CD4-positive, alpha-beta T cell (primary cell): Measurements from ENCODE around the gene ADAM17. TPM values are rescaled to one million over a fixed set of nuclear protein-coding genes. Genes with fewer than 3 reads are reported as not detected.

Experiments
- ATAC-seq: fragments of 200-7000 bp; cut with Tn5 transposase; one replicate; pipeline ENCODE4 v1.10.0; 2022; ENCODE audit warnings: mild to moderate bottlenecking; ENCODE audit not compliant: poor library complexity
- CTCF ChIA-PET: fragments of 350-600 bp; sonication (Branson Sonifier 250); formaldehyde crosslinking; loops from one replicate; lab custom pipeline; 2021; ENCODE audit warnings: antibody characterized with exemption, inconsistent platforms; lab: Charles Lee
- POLR2A ChIA-PET: fragments of 350-600 bp; sonication (Branson Sonifier 250); formaldehyde crosslinking; loops from one replicate; lab custom pipeline; 2021; ENCODE audit warnings: antibody characterized with exemption, inconsistent platforms; lab: Charles Lee
- DNase-seq, 14 experiments: peaks; one replicate each; pipeline ENCODE4 v3.0.0-alpha.2; 2013 to 2020; ENCODE audit warnings: mixed read lengths in 2 of 14
- H3K27ac ChIP-seq, 2 donors: one replicate each; pipeline versions ENCODE4 v1.5.1 to v1.7.0; 2013; ENCODE audit warnings: low read length in 2 of 2, low read depth in 1 of 2, mild to moderate bottlenecking in 1 of 2
- H3K27me3 ChIP-seq, 2 experiments: 1 replicate in 1 of 2; 2 replicates in 1 of 2; pipeline versions ENCODE4 v1.6.1 to v1.7.0; 2013; ENCODE audit warnings: low read length in 2 of 2, control low read depth in 1 of 2, mild to moderate bottlenecking in 1 of 2, moderate library complexity in 1 of 2; ENCODE audit not compliant: insufficient read depth in 2 of 2, control insufficient read depth in 1 of 2
- H3K36me3 ChIP-seq: one replicate; pipeline ENCODE4 v1.6.1; 2013; ENCODE audit warnings: low read length, control low read depth; ENCODE audit not compliant: insufficient read depth
- H3K4me1 ChIP-seq: one replicate; pipeline ENCODE4 v1.6.1; 2013; ENCODE audit warnings: low read length, control low read depth; ENCODE audit not compliant: insufficient read depth
- H3K4me3 ChIP-seq: one replicate; pipeline ENCODE4 v1.5.1; 2013; ENCODE audit warnings: mild to moderate bottlenecking, low read length, moderate library complexity
- H3K9me3 ChIP-seq, 2 experiments: 1 replicate in 1 of 2; 2 replicates in 1 of 2; pipeline versions ENCODE4 v1.6.1 to v1.7.0; 2013; ENCODE audit warnings: low read length in 2 of 2, mild to moderate bottlenecking in 2 of 2, control low read depth in 1 of 2, moderate library complexity in 1 of 2; ENCODE audit not compliant: control insufficient read depth in 1 of 2, insufficient read depth in 1 of 2
- H3K27ac Mint-ChIP-seq: one replicate; pipeline ENCODE4 v1.8.0; 2020; ENCODE audit warnings: mixed read lengths
- H3K27me3 Mint-ChIP-seq: one replicate; pipeline ENCODE4 v1.8.0; 2021; ENCODE audit warnings: mixed read lengths
- H3K36me3 Mint-ChIP-seq: one replicate; pipeline ENCODE4 v1.8.0; 2021; ENCODE audit warnings: low read depth, mixed read lengths
- H3K4me1 Mint-ChIP-seq: one replicate; pipeline ENCODE4 v1.8.0; 2021; ENCODE audit warnings: low read depth, mixed read lengths
- H3K4me3 Mint-ChIP-seq: one replicate; pipeline ENCODE4 v1.8.0; 2020; ENCODE audit warnings: mild to moderate bottlenecking, mixed read lengths
- H3K9me3 Mint-ChIP-seq: one replicate; pipeline ENCODE4 v1.8.0; 2020; ENCODE audit warnings: mixed read lengths
- intact Hi-C, 2 experiments: fragments of 100-400 bp; cut with DNase I in 1 of 2; cut with micrococcal nuclease in 1 of 2; formaldehyde crosslinking; loops; one replicate each; pipeline versions ENCODE4 v1.15.1 to v1.9.0; 2023 to 2025; cut with DNase I, micrococcal nuclease
- total RNA-seq, 174 experiments: library from RNA in 2 of 174; stranded (reverse) in 2 of 174; gene quantifications; one replicate each; pipeline ENCODE4 v1.2.3 and lab custom pipeline; 2021 to 2026
- TF ChIP-seq, protein P1 (sequence below): fragments of 200-600 bp; IDR thresholded peaks from one replicate; pipeline ENCODE4 v1.8.0; 2022; ENCODE audit warnings: antibody characterized with exemption, mild to moderate bottlenecking

The ADAM17 gene
- total RNA-seq, 2 experiments from 2014 or later = 21.4 to 21.6 TPM

DNA sequence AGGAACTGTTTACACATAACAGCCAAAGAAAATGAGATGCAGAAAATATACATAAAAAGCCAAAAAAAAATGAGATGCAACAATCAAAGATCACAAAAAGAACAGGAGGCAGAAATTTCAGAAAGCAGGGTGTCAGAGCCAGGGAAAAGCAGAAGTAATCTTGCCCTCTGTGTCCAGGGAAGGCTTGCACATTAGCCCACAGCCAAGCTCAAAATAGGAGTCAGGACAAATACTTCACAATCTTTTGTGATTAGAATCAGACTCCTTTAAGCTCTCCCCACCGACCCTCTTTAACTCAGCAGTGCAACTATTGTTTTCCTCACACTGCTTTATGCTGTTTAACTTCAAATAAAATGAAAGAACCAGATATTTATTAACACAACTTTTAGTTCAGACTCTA lies 46.7 kb downstream of the ADAM17 start:
- no peak overlapping the region for H3K4me3 Mint-ChIP-seq
- H3K27me3 Mint-ChIP-seq = no peaks in the 10 kb centered on the region
- no peaks in the 10 kb centered on the region for H3K9me3 ChIP-seq
- H3K27ac Mint-ChIP-seq = no peak overlapping the region
- intact Hi-C loops = no loop called here
- H3K4me1 ChIP-seq = no peaks in the 10 kb centered on the region
- H3K9me3 Mint-ChIP-seq = no peaks in the 10 kb centered on the region
- H3K4me1 Mint-ChIP-seq = no peaks in the 10 kb centered on the region
- POLR2A ChIA-PET = no interaction called here
- H3K27me3 ChIP-seq = no peaks in the 10 kb centered on the region
- ATAC-seq (no peak), DNase-seq (no peak)
- peaks cover 68% of the 10 kb centered on the region for H3K36me3 ChIP-seq
- TF ChIP-seq, protein P1, sequence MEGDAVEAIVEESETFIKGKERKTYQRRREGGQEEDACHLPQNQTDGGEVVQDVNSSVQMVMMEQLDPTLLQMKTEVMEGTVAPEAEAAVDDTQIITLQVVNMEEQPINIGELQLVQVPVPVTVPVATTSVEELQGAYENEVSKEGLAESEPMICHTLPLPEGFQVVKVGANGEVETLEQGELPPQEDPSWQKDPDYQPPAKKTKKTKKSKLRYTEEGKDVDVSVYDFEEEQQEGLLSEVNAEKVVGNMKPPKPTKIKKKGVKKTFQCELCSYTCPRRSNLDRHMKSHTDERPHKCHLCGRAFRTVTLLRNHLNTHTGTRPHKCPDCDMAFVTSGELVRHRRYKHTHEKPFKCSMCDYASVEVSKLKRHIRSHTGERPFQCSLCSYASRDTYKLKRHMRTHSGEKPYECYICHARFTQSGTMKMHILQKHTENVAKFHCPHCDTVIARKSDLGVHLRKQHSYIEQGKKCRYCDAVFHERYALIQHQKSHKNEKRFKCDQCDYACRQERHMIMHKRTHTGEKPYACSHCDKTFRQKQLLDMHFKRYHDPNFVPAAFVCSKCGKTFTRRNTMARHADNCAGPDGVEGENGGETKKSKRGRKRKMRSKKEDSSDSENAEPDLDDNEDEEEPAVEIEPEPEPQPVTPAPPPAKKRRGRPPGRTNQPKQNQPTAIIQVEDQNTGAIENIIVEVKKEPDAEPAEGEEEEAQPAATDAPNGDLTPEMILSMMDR = no peak
- CTCF ChIA-PET = interaction anchor here (1.1 kb wide), 1 partner anchor 48 kb away, joined by 3 read pairs; no protein-coding TSS in a partner anchor
- no peak overlapping the region for H3K4me3 ChIP-seq
- no peak overlapping the region for H3K27ac ChIP-seq
- peaks cover 78% of the 10 kb centered on the region for H3K36me3 Mint-ChIP-seq

DNA sequence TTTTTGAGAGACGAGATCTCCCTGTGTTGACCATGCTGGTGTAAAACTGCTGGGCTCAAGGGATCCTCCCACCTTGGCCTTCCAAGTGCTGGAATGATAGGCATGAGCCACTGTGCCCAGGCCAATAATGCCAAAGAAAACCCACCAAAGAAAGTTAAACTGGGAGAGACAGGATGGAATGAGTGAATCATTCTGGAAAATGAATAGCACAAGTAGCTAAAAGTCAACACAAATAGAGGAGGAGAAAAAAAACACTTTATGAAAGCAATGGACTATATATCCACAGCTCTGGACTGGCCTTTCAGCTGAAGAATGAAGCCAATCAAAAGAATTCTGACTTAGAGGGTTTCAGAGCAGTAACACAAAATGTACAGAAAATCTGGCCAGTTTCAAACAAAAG lies 57.4 kb downstream of the ADAM17 start:
- H3K9me3 Mint-ChIP-seq = no peaks in the 10 kb centered on the region
- no peak overlapping the region for H3K27ac ChIP-seq
- no peak overlapping the region for H3K4me3 Mint-ChIP-seq
- ChIA-PET CTCF (no interaction called here), POLR2A (no interaction called here)
- no peaks in the 10 kb centered on the region for H3K4me1 ChIP-seq
- H3K27me3 Mint-ChIP-seq = no peaks in the 10 kb centered on the region
- no peaks in the 10 kb centered on the region for H3K27me3 ChIP-seq
- no peaks in the 10 kb centered on the region for H3K4me1 Mint-ChIP-seq
- TF ChIP-seq, protein P1 = no peak
- peaks cover 79% of the 10 kb centered on the region for H3K36me3 Mint-ChIP-seq
- ATAC-seq = no peak
- intact Hi-C loops = no loop called here
- H3K27ac Mint-ChIP-seq = no peak overlapping the region
- peaks cover 68% of the 10 kb centered on the region for H3K36me3 ChIP-seq
- no peaks in the 10 kb centered on the region for H3K9me3 ChIP-seq
- no peak for DNase-seq
- no peak overlapping the region for H3K4me3 ChIP-seq

DNA sequence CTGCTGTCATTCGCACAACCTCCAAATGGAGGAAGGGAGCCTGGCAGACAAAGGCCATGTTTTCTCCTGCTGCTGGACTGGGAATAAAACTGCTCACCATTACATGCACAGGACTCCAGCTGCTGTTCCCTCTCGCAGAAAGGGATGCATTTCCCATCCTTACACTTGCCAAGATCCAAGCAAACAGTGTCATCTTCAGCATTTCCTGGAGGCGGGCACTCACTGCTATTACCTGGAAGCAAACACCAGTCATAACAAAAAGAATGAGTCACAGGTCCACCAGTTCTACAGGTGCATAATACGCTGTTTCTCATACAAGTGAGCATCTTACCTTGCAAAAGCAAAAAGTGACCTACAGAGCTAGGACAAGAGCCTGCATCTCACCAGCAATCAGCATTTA lies 58.6 kb downstream of the ADAM17 start:
- ChIA-PET CTCF (no interaction called here), POLR2A (no interaction called here)
- no peak overlapping the region for H3K27ac Mint-ChIP-seq
- Histone ChIP-seq H3K9me3 (no peaks in the 10 kb centered on the region), H3K4me1 (no peaks in the 10 kb centered on the region), H3K36me3 (peaks cover 73% of the 10 kb centered on the region), H3K4me3 (no peak overlapping the region), H3K27ac (no peak overlapping the region), H3K27me3 (no peaks in the 10 kb centered on the region)
- H3K4me3 Mint-ChIP-seq = no peak overlapping the region
- H3K36me3 Mint-ChIP-seq = peaks cover 77% of the 10 kb centered on the region
- intact Hi-C loops = no loop called here
- DNase-seq = no peak
- TF ChIP-seq, protein P1 = no peak
- no peaks in the 10 kb centered on the region for H3K27me3 Mint-ChIP-seq
- no peaks in the 10 kb centered on the region for H3K4me1 Mint-ChIP-seq
- no peaks in the 10 kb centered on the region for H3K9me3 Mint-ChIP-seq
- no peak for ATAC-seq
